Ovary (tissue), 3 donors: ENCODE data around the gene OR10V1.

Source experiments
- CTCF ChIP-seq, 3 donors: fragments of 450-650 bp in 2 of 3; fragments of 200-600 bp in 1 of 3; IDR thresholded peaks; one replicate each; pipeline versions ENCODE4 v1.5.1 to v1.8.0; 2016 to 2022; ENCODE audit warnings: antibody characterized with exemption in 3 of 3, mild to moderate bottlenecking in 1 of 3
- EP300 ChIP-seq: sonication (generic); formaldehyde crosslinking; IDR thresholded peaks from one replicate; pipeline ENCODE4 v1.6.1; 2017; ENCODE audit warnings: antibody characterized with exemption
- POLR2A ChIP-seq: fragments of 450-650 bp; IDR thresholded peaks from one replicate; pipeline ENCODE4 v1.6.1; 2017; ENCODE audit warnings: antibody characterized with exemption, mild to moderate bottlenecking, moderate library complexity
- donor health status: DM: no; HTN: no; CAD: no.

- TF ChIP-seq POLR2A (no peak), CTCF (IDR thresholded peaks at IDR 0.05) (no peak), EP300 (no peak)
Observed at GRCh38 chr11:59705294-59705693, 8.4 kb downstream of the OR10V1 start.
